HEK293 (cell line): ENCODE measurements around the gene OBP2A.

Source experiments
- CTCF ChIP-seq: fragments of 450-650 bp; formaldehyde crosslinking; IDR thresholded peaks from 2 replicates; pipeline ENCODE4 v1.5.1; 2016; ENCODE audit warnings: missing biosample characterization, missing genetic modification characterization
- PBX3 ChIP-seq: sonication (generic); formaldehyde crosslinking; IDR thresholded peaks from 2 replicates; pipeline ENCODE4 v1.8.1; 2022; ENCODE audit warnings: mild to moderate bottlenecking, moderate library complexity, missing genetic modification reagents

GRCh38 chr9:135588371-135588770 lies 42.4 kb downstream of the OBP2A start:
- TF ChIP-seq CTCF (tag by site-specific recombination), result no peak
- TF ChIP-seq PBX3 (CRISPR knock-in tag), result no peak
